ENCODE results near the gene FASTKD2. TPM values are rescaled to one million over a fixed set of nuclear protein-coding genes. Genes with fewer than 3 reads are reported as not detected.

Gene FASTKD2

Small RNAs within 50 kb of the gene (small RNA-seq; reads per million reads assigned to genes)
- gene MIR3130-2 (ENCODE audit: insufficient read depth): not detected

Measured in neuronal stem cell (in vitro differentiated cells).